Epidermal melanocyte (primary cell): Measurements from ENCODE around the gene ANO8.

Experiments used
- DNase-seq: peaks from one replicate; pipeline ENCODE4 v3.0.0; 2011; ENCODE audit warnings: low spot score; ENCODE audit not compliant: insufficient read length

The ANO8 gene

DNA sequence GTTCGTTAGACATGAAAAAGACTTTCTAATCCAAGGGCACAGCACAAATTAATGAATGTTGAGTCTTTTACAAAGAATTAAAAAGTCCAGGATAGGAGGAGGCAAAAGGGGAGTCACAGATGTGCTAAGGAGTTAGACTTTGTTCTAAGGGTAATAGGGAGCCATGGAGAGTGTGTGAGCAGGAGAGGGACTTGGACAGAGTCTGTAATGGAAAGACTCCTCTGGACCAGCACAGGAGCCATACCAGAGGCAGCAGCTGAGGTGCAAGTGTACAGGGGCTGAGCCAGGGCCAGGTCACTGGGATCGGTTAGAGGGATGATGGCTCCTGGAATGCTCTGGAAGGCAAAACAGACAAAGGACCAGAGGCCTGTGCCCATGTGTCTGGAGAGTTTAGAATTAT, 13.2 kb upstream of the ANO8 start:
- DNase-seq, result no peak

DNA sequence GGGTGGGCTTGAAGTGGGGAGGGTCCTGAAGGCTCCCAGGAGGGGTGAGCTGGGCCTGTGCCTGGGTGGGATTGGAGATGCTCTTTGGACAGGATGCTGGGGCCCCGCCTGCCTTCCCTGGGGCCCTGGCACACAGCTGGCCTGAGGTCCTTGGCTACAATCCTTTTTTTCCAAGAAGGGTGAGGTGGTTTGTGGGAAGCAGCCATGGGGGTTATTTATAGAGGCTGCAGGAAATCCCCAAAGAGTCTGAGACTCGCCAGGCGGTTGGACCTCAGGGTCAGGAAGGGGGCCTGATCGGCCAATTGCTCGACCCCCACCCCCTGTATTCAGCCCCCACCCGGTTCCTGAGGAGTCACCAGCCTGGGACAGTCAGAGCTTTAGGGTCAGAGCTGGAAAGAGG, 12.7 kb upstream of the ANO8 start:
- DNase-seq, result no peak

DNA sequence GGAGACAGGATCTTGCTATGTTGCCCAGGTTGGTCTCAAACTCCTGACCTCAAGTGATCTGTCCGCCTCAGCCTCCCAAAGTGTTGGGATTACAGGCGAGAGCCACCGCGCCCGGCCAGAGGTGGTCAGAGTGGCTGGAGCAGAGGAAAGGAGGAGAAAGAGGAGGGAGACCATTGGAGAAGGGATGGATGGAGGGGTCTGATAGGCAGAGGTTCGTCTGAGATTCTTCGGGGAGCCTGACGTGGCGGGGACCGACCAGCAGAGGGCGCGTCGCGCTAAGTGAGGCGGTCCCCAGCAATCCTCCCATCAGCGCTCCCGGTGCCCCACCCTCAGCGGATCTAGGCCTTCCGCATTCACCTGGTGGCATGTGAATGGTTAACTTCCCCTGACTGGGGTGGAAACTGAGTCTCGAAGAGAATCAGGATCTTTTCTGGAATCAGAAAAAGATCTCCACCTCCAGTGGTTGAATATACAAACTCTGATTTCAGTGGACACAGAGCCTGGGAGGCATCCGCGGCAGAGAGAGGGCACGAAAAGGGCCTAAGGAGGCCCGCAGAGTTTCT, 11.5 kb upstream of the ANO8 start:
- DNase-seq, result no peak

DNA sequence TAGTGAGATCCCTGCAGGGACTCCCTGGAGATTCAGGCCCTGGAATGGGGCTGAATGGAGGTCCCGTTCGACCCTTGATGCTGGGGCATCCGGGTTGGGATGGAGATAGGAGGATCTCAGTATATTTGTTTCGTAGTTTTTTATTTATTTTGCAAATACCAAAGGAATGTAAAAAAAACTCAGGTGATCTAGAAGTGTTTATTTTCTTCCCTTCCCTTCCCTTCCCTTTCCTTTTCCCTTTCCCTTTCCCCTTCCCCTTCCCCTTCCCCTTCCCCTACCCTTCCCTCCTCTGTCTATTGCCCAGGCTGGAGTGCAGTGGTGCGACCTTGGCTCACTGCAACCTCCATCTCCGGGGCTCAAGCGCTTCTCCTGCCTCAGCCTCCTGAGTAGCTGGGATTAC, 7.2 kb upstream of the ANO8 start:
- no peak for DNase-seq

DNA sequence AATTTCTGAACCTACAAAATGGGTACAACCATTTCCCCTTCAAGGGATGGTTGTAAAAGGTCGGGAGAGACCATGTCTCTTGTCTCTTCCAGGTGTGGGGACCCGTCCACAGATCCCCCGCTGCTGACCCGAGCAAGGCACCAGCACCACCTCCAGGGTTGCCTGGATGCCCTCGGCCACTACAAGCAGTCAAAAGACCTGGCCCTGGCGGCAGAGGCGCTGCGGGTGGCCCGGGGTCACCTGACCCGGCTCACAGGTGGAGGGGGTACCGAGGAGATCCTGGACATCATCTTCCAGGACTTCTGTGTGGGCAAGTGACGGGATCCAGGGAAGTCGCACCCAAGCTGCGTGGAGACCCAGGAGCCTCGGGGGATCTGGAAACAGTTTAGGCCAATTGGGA, 6.7 kb upstream of the ANO8 start:
- no peak for DNase-seq

DNA sequence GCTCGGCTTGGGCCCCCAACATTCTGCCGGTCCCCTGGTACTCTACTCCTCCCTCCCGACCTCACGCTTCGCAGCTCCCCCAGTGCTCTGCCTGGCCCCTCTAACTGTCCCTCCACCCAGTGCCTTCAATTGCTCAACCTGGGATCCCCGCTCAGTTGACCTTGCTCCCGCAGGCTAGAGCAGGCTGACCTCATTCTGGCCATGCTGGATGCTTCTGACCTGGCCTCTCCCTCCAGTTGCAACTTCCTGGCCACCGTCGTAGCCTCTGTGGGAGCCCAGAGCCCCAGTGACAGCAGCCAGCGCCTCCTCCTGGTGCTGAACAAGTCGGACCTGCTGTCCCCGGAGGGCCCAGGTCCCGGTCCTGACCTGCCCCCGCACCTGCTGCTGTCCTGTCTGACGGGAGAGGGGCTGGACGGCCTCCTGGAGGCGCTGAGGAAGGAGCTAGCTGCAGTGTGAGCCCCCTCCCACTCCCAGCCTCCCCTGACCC, 6.3 kb upstream of the ANO8 start:
- no peak for DNase-seq

DNA sequence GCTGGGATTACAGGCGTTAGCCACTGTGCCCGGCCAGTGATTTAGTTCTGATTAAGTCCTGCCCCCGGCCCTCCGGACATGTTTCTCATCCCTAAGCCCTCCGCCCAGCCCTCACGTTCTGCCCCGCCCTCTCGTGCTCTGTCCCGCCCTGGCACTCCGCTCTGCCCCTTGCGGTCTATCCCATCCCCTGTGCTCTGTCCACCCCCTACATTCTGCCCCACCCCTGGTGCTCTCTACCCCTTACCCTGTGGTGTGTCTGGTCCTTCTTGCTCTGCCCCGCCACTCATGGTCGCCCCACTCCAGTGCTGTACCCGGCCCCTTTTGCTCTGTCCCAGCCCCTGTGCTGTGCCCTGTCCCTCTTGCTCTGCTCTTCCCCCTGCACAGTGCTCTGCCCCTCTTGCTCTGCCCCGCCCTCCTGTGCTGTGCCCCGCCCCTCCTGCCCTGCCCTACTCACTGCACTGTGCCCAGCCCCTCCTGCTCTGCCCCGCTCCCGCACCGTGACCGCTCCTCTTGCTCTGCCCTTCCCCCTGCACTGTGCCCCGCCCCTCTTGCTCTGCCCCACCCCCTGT, 5.7 kb upstream of the ANO8 start:
- no peak for DNase-seq

DNA sequence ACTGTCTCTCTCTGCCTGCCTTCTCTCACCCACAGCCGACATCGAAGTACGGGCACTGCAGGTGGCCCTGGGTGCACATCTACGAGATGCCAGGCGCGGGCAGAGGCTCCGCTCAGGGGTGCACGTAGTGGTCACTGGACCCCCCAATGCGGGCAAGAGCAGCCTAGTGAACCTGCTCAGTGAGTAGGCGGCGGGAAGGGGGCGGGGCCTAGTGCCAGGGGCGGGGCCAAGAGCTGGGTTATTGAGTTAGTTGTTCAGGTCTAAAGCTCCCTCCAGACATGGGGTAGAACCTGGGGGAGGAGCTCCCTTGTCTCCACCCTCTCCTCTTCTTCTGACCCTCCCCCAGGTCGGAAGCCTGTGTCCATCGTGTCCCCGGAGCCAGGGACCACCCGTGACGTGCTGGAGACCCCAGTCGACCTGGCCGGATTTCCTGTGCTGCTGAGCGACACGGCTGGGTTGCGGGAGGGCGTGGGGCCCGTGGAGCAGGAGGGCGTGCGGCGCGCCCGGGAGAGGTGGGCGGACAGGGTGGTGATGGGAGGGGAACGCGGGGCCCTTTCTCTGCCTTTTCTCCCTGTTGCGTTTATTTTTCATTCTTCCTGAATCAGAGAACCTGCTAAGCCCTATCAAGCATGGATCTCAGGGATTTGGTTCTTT, 4.6 kb upstream of the ANO8 start:
- no peak for DNase-seq

DNA sequence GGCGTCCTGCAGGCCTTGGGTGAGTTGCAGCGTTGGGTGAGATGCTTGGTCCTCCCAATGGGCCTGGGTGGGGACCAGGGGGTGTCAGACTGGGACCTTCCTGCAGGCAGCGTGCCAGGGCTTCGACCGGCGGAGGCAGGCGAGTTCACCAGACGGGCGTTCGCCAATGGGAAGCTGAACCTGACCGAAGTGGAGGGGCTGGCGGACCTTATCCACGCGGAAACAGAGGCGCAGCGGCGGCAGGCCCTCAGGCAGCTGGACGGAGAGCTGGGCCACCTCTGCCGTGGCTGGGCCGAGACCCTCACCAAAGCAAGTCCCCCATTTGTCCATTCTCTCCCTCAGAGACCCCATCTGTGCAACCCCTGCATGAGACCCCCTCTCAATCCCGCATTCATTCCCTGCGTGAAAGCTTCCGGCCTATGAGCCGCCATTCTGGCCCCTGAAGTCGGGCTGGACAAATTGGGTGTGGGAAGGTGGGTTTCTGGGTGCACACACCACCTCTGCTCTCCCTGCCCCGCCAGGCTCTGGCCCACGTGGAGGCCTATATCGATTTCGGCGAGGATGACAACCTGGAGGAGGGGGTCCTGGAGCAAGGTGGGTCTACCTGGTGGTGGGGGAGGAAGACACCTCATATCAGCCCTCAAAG, 3.9 kb upstream of the ANO8 start:
- DNase-seq, result no peak

DNA sequence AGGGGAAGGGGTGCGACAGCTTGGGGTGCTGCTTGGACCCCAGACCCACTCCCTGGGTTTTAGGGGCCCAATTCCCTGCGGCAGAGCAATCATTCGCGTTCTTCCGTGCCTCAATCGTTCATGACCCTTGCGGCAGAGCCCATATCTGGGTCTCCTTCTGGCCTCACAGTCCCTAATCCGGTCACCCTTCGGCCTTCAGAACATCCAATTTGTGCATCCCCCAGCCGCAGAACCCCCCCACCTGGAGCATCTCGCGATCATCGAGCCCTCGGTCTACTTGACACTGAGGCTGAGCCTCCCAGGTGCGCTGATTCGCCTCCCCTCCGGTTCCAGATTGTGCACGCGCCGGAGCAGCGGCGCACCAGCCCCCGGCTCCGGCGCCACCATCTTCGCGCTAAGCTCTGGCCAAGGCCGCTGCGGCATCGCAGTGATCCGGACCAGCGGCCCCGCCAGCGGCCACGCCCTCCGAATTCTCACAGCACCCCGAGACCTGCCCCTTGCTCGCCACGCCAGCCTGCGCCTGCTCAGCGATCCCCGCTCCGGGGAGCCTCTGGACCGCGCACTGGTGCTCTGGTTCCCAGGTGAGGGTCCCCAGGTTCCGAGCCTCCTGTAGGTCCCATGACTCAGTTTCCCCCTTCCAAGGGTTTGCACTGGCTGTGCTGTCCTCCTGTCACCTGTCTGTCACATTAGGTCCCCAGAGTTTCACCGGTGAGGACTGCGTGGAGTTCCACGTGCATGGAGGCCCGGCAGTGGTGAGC, 3.2 kb upstream of the ANO8 start:
- DNase-seq, result no peak

DNA sequence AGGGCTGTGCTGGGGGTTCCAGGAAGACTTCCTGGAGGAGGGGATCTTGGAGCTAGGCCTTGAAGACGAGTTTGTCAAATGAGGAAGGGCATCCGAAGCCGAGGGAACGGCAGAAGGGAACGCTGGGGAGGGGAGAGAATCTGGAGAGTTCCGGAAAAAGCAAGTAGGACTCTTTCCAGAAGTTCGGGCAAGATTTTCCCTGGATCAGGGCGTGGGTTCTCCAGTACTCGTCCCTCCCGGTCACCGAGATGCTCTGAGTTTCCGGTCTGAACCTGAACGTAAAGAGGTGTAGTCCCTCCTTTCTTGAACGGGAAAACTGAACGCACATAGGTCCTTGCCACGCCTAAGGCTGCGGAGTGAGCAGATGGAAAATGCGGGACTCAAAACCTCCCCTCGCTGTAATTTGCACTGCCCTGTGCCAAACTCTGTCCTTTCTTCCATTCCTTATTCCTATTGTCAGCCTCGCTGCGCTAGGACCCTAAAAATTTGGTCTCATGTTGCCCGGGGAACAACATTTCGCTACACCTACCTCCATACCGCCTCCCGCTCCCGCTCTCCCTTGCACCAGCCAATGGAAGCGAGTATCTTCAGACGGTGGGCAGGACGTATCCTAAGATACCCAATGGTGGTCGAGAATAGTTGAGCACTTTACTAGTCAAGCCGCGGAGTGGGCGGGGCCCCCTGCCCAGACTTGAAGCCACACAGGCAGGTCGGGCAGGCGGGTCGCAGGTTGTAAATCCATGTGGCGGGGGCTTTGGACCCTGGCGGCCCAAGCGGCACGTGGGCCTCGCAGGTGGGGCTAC, 2.4 kb upstream of the ANO8 start, which contains the start of gene GTPBP3:
TSS of gene GTPBP3 (plus strand) at position 682 of the 803 bp plus-strand sequence. CDS start at position 741, 59 bp downstream.
- peak; percentile 99 for DNase-seq

DNA sequence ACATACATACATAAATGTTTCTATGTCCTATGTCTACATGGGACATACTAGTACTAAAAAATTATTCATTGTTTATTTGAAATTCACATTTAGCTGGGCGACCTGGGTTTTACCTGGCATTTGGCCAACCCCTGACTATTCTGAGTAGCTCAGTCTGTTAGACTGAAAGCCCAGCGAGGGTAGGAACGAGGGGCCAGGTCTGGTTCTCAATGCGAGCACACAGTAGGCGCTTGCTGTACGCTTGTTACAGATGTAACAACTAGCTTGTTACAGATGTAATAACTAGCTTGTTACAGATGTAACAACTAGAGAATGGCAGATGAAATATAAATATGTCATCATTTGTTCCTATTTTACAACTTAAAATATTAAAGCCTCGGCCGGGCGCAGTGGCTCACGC, 920 bp upstream of the ANO8 start:
- DNase-seq, result no peak

DNA sequence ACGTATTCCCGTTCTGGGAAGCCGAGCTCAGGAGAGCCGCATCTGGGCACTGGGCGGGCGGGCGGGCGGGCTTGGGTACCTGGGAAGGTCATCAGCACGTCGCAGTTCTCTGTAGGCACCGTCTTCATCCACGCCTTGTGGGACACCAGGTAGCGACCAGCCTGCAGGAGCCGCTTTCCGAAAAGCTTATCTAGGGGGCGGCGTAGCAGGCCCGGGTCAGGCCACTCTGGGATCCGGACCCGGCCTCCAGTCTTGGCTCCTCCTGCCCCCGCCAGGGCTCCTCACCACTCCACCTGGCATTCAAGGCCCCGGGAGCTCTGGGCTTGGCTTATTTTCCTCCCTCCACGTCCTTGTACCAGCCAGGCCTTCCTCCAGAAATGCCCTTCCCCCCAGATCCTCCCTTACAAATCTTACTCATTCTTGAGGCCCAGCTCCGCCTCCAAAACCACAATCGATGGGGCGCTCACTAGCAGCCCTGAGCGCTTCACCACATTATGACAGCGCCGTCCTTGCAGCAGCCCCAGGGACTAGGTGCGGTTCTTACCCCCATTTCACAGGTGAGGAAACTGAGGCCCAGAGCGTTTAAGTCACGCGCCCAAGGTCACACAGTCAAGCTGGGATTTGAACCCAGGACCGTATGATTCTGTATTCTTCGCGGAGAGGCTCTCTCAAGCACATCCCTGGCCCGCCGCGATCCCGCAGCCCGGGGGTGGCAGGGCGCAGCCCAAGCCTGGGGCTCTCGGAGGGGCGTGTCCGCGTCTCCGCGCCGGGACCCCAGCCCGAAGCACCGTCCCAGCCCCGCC, 843 bp downstream of the ANO8 start:
- no peak for DNase-seq

DNA sequence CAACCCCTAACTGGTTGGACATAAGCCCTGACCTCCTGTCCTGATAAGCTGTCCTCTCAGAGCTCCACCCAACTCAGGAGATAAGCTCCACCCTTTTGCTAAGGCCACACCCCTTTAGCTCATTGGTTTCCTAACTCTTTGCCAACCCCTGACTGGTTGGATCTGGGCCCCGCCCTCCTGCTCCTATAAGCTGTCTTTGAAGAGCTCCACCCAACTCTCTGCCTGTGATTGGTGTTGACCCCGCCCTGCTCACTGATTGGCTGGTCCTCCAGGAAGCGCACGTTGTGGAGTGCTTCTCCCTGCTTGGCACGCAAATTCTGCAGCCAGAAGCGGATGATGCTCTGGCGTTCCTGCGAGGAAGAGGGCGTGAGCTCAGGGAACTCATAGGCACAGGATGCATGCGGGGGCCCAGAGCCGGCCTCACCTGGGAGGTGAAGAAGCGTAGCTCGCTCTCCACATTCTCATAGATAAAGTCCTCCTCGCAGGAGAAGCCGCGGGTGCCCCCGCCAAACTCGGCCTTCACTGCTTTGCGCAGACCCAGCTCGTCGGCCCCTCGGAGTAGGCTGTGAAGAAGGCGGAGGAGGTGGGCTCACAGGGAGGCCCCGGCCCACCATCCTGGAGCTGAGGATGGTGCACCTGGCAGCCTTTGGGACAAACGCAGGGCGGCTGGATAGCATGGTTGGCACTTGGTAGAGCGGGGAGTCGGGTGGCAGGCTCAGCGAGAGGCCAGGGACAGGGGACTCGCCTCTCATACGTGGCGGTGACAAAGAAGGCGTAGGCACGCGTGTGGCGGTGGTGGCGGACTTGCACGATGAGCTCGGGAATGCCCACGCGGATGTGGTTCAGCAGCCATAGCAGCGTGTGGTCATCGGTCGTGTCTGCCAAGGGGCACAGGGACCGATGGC, 1.7 kb downstream of the ANO8 start:
- no peak for DNase-seq

DNA sequence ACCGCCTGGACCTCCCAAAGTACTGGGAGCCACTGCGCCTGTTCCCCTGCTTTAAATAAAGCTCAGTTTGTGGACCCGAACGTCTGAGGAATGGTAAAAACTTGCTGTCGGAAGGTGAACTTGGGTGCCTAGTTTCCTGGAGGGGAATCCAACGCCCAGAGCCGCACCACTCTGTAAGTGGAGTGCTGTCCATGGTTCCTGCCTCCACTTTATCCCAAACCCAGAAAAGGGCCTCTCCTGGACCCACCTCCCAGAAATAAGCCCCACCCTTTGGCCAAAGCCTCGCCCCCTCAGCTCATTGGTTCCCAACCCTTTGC, 2.3 kb downstream of the ANO8 start:
- no peak for DNase-seq

DNA sequence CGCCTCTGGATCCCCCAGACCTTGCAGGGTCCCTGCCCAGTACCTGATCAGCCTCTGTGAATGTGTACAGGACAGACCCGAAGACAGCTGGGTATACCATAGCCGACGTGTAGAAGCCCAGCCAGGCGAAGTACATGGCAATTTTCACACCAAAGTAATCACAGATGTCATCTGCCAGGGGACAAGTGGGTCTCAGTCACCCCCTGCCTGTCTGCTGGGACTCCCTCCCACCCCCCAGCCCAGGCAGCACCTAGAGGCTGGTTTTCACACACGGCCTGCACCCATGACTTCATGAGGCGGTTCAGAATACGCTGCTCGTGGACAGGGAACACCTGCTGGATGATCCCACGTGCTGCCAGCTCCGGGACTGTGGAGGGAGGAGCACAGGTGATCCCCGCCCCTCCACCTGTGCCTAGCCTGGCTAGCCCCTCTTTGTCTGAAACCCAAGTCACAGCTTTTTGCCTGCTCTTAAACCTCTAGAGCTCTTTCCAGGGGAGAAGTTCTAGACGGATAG, 3.6 kb downstream of the ANO8 start:
- DNase-seq, result no peak

DNA sequence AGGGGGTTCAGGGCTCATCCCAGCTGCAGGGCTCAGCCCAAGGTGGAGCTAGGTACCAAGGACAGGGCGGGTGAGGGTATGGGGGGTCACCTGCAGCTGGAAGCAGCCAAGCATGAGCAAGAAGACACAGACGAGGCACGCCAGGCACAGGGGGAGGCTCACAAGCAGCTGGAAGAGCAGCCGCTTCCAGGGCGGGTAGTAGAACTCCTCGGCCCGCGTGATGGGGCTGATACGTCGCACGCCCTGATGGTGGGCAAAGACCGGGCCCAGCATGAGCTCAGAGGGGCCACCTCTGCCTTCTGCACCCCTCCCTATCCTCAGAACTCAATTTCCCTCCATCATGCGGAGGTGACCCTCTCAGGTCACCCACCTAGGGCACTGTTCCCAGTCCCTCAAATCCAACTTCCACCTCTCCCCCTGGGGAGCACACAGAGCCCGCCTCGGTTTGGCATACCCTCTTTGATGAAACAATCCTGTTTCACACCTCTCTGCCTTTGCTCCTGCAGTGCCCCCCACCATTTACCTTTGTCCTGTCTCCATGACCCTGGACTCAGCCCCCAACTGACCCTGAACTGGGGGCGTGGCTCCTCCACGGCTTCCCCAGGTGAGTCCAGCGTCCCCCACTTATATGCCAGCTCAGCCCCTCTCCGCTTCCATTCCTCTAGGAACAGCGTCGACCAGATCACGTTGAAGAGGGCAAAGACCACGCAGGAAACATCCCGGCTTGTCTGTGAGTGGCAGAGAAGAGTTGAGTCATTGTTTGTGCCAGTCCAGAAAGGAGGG, 4.2 kb downstream of the ANO8 start:
- DNase-seq, result no peak
